Measurements from ENCODE around the gene RNF112.

Gene RNF112

GRCh38 chr17:19447085-19447583 is 36.1 kb downstream of the RNF112 start:
- peak; percentile 60 for DNase-seq (ENCODE audit: low spot score)
- H3K27ac ChIP-seq = peak overlapping the region; percentile 93
- ChIA-PET CTCF (interaction anchor here (0.6 to 2.8 kb wide), 15 partner anchors 9 to 278 kb away, joined by 3 to 40 read pairs (median 3); partner anchors contain the start of gene B9D1), POLR2A (ENCODE audit: low non-redundant PET) (interaction anchor here (0.8 kb wide), 1 partner anchor 69 kb away, joined by 3 read pairs; the partner anchor contains the start of gene MAPK7)
- TF ChIP-seq CTCF (conservative IDR thresholded peaks at IDR 0.05; ENCODE audit: low read depth) = peak; percentile 88

DNA sequence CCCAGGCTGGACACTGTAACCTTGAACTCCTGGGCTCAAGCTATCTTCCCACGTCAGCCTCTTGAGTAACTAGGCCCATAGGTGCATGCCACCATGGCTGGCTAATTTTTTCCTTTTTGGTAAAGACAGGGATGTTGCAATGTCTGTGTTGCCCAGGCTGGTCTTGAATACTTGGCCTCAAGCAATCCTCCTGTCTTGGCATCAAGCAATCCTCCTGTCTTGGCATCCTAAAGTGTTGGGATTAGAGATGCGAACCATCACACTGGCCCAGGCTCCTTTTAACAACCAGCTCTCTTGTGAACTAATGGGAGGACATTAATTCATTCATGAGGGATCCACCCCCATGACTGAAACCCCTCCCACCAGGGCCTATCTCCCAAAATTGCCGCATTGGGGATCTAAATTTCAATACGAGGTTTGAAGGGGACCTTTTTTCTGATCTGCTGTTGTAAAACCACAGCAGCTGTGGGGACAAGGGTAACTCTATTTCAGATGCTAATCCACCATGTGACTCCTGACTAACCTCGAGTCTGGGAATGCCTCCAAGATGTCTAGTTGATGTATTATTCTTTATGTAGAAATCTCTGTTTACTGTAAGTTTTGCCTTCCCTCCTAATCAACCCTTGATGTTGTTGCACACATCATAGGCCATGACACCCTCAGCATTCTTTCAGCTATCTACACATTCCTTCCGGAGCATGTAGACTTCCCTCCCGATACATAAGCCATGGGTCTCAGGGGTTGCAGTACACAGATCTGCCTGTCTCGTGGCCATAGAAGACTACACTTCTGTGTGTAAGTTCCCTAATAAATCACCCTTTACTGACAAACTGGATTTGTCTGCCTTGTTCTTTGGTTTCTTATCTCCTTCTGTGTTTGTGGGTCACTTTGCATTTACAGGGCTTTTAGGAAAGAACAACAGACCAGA is 37.6 kb downstream of the RNF112 start:
- ChIA-PET POLR2A (ENCODE audit: low non-redundant PET) (no interaction called here), CTCF (interaction anchor here (0.6 to 2.8 kb wide), 3 partner anchors 20 to 86 kb away, joined by 3 to 40 read pairs (median 22); partner anchors contain the start of gene B9D1)
- DNase-seq (ENCODE audit: low spot score) = peak; percentile 53
- H3K27ac ChIP-seq = peak overlapping the region; percentile 93
- TF ChIP-seq CTCF (conservative IDR thresholded peaks at IDR 0.05; ENCODE audit: low read depth) = no peak

DNA sequence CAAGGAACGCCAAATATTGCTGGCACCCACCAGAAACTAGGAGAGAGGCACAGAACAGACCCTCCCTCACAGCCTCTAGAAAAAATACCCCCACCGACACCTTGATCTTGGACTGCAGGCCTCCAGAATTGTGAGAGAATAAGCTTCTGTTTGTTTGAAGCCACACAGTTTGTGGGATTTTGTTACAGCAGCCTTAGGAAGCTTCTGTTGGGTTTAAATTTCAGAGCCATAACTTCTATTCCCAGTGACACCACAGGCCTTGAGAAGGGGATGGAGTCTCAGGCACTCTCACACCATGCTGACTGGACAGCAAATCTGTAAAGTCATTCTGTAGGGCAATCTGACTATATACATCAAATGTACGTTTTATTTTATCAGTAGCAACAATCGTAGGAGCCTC is 38.6 kb downstream of the RNF112 start:
- ChIA-PET POLR2A (ENCODE audit: low non-redundant PET) (no interaction called here), CTCF (no interaction called here)
- H3K27ac ChIP-seq = peak overlapping the region; percentile 93
- DNase-seq (ENCODE audit: low spot score) = no peak
- TF ChIP-seq CTCF (conservative IDR thresholded peaks at IDR 0.05; ENCODE audit: low read depth) = no peak

DNA sequence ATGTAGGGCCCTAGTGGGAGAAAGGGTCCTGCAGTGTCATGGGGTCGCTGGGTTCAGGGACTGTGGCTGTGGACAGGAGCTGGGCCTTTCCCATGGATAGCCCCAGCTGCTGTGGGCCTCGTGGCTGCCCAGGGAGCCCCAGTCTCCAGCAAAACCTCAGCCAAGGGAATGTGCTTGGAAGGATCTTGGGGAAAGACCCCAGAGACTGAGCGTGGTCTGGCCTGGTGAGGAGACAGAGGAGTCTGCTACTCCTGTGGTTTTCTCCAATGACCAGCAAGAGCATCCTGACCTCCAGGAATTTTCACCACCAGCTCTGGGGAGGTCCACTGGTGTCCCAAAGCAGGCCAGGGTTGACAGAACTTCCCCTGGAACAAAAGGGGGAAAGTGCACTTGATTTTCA is 42.3 kb downstream of the RNF112 start:
- no peak for DNase-seq (ENCODE audit: low spot score)
- POLR2A ChIA-PET (ENCODE audit: low non-redundant PET) = no interaction called here
- CTCF ChIA-PET = no interaction called here
- H3K27ac ChIP-seq = no peak overlapping the region
- no peak for TF ChIP-seq CTCF (conservative IDR thresholded peaks at IDR 0.05; ENCODE audit: low read depth)

GRCh38 chr17:19454074-19454473 is 43.0 kb downstream of the RNF112 start:
- TF ChIP-seq CTCF (conservative IDR thresholded peaks at IDR 0.05; ENCODE audit: low read depth) = no peak
- H3K27ac ChIP-seq = no peak overlapping the region
- no peak for DNase-seq (ENCODE audit: low spot score)
- ChIA-PET POLR2A (ENCODE audit: low non-redundant PET) (interaction anchor here (0.6 kb wide), 1 partner anchor 17 kb away, joined by 4 read pairs; no protein-coding TSS in a partner anchor), CTCF (interaction anchor here (0.5 kb wide), 1 partner anchor 8 kb away, joined by 3 read pairs; no protein-coding TSS in a partner anchor)

Data from RWPE1 (cell line).